C4-2B (cell line): Measurements from ENCODE around the gene RIMBP2.
"Not testable (repeated sequence)": the region's sequence is repeated elsewhere in the genome, so short reads cannot be mapped to it uniquely, and the experiment has no call there.

Experiments
- H3K27ac ChIP-seq: fragments of 450-650 bp; 2 replicates; pipeline ENCODE4 v1.5.1; 2017
- CTCF ChIP-seq: fragments of 450-650 bp; conservative IDR thresholded peaks from 2 replicates; pipeline ENCODE4 v1.5.1; 2017; ENCODE audit warnings: mild to moderate bottlenecking
- ZFX ChIP-seq: fragments of 450-650 bp; IDR thresholded peaks from 2 replicates; pipeline ENCODE4 v1.6.1; 2017

The RIMBP2 gene

GRCh38 chr12:130695061-130695460 is 21.0 kb downstream of the RIMBP2 start:
- no peak for TF ChIP-seq ZFX
- TF ChIP-seq CTCF: no peak
- H3K27ac ChIP-seq: no peak overlapping the region

- no peak overlapping the region for H3K27ac ChIP-seq
- TF ChIP-seq ZFX (no peak), CTCF (no peak)
These were observed 26.4 kb downstream of the RIMBP2 start for GRCh38 chr12:130689408-130690405.

- not testable (repeated sequence) for H3K27ac ChIP-seq
These were observed 27.1 kb downstream of the RIMBP2 start for GRCh38 chr12:130688999-130689398.

GRCh38 chr12:130687796-130688778 is 28.0 kb downstream of the RIMBP2 start:
- no peak overlapping the region for H3K27ac ChIP-seq

GRCh38 chr12:130687190-130687589 is 28.9 kb downstream of the RIMBP2 start:
- TF ChIP-seq CTCF: no peak
- no peak for TF ChIP-seq ZFX
- no peak overlapping the region for H3K27ac ChIP-seq

More at GRCh38 chr12:130687796-130688778, 28.0 kb downstream of the RIMBP2 start:
- TF ChIP-seq CTCF: no peak
- no peak for TF ChIP-seq ZFX

GRCh38 chr12:130686511-130686991 is 29.5 kb downstream of the RIMBP2 start:
- no peak for TF ChIP-seq CTCF
- TF ChIP-seq ZFX: no peak

GRCh38 chr12:130685850-130686249 is 30.2 kb downstream of the RIMBP2 start:
- H3K27ac ChIP-seq: no peak overlapping the region
- TF ChIP-seq CTCF (no peak), ZFX (no peak)

More at GRCh38 chr12:130686511-130686991, 29.5 kb downstream of the RIMBP2 start:
- H3K27ac ChIP-seq: no peak overlapping the region; the same call in 1 of the 2 replicates
